HEK293 (cell line): Measurements from ENCODE around the gene ELL3.

Source experiments
- HOXC10 ChIP-seq: sonication (generic); formaldehyde crosslinking; IDR thresholded peaks from 2 replicates; pipeline ENCODE4 v1.8.1; 2023; ENCODE audit warnings: mild to moderate bottlenecking, missing genetic modification reagents
- KLF16 ChIP-seq: fragments of 450-650 bp; formaldehyde crosslinking; IDR thresholded peaks from 2 replicates; pipeline ENCODE4 v1.5.1; 2017; ENCODE audit warnings: missing biosample characterization, missing genetic modification characterization
- RBAK ChIP-seq: fragments of 450-650 bp; formaldehyde crosslinking; IDR thresholded peaks from 2 replicates; pipeline ENCODE4 v1.5.1; 2016; ENCODE audit warnings: missing biosample characterization, missing genetic modification characterization
- ZFP3 ChIP-seq: fragments of 450-650 bp; formaldehyde crosslinking; IDR thresholded peaks from 2 replicates; pipeline ENCODE4 v1.5.1; 2016; ENCODE audit warnings: low read depth, missing biosample characterization, missing genetic modification characterization
- ZNF10 ChIP-seq: fragments of 450-650 bp; formaldehyde crosslinking; IDR thresholded peaks from 2 replicates; pipeline ENCODE4 v1.5.1; 2017; ENCODE audit warnings: missing biosample characterization, missing genetic modification characterization
- ZNF175 ChIP-seq: fragments of 450-650 bp; formaldehyde crosslinking; IDR thresholded peaks from 2 replicates; pipeline ENCODE4 v1.5.1; 2016; ENCODE audit warnings: missing biosample characterization, missing genetic modification characterization
- ZNF350 ChIP-seq: fragments of 450-650 bp; formaldehyde crosslinking; IDR thresholded peaks from 2 replicates; pipeline ENCODE4 v1.5.0; 2017; ENCODE audit warnings: missing biosample characterization, mild to moderate bottlenecking, missing genetic modification characterization
- ZNF558 ChIP-seq: fragments of 450-650 bp; formaldehyde crosslinking; IDR thresholded peaks from 2 replicates; pipeline ENCODE4 v1.5.1; 2016; ENCODE audit warnings: missing biosample characterization, missing genetic modification characterization
- ZNF785 ChIP-seq: fragments of 450-650 bp; formaldehyde crosslinking; IDR thresholded peaks from 2 replicates; pipeline ENCODE4 v1.5.1; 2016; ENCODE audit warnings: missing biosample characterization, missing genetic modification characterization
- ZNF792 ChIP-seq: fragments of 450-650 bp; formaldehyde crosslinking; IDR thresholded peaks from 2 replicates; pipeline ENCODE4 v1.5.1; 2016; ENCODE audit warnings: missing biosample characterization, missing genetic modification characterization
- TF ChIP-seq, protein P1 (sequence below): fragments of 450-650 bp; formaldehyde crosslinking; IDR thresholded peaks from 2 replicates; pipeline ENCODE4 v1.5.1; 2016; ENCODE audit warnings: missing biosample characterization, missing genetic modification characterization
- TF ChIP-seq, protein P2 (sequence below): fragments of 450-650 bp; IDR thresholded peaks from 2 replicates; pipeline ENCODE4 v1.5.1; 2018; ENCODE audit warnings: missing biosample characterization, missing genetic modification characterization
- TF ChIP-seq, protein P3 (sequence below): fragments of 450-650 bp; formaldehyde crosslinking; IDR thresholded peaks from 2 replicates; pipeline ENCODE4 v1.5.1; 2016; ENCODE audit warnings: missing biosample characterization, missing genetic modification characterization

DNA sequence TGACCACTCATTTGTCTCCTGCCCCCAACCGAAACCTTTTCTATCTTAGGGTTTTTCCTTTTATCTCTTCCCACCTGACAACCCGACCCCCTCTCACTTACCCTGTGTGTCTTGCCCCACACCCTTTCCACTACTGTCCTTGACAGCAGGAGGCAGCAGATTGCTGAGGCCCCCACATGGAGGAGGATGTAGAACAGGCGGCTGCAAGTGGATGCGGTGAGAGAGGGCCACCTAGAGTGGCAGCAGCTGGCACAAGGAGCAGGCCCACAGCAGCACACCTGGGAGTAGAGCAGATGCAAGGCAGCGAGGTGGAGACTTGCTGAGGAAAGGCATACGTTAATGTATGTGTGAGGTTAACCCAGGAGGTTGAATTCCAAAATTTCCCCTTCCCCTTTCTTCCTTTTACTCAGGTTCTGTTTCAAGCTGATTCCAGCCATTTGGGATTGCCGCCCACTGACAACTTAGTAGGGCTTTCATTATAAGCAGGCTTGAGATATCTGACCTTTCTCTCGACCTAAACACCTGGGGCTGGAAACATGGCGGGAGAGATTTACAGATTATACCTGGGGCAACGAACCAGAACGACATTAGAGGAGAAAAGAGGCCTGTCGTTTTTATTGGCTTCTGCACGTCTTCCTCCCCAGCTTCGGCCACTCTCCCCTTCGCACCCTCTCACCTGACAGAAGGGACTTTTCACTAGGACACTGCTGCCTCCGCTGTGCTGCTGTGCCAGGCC, 22.6 kb upstream of the ELL3 start:
- TF ChIP-seq ZNF10 (tag by site-specific recombination), result no peak
- no peak for TF ChIP-seq ZNF558 (tag by site-specific recombination)
- no peak for TF ChIP-seq HOXC10 (CRISPR knock-in tag)
- TF ChIP-seq, protein P1, sequence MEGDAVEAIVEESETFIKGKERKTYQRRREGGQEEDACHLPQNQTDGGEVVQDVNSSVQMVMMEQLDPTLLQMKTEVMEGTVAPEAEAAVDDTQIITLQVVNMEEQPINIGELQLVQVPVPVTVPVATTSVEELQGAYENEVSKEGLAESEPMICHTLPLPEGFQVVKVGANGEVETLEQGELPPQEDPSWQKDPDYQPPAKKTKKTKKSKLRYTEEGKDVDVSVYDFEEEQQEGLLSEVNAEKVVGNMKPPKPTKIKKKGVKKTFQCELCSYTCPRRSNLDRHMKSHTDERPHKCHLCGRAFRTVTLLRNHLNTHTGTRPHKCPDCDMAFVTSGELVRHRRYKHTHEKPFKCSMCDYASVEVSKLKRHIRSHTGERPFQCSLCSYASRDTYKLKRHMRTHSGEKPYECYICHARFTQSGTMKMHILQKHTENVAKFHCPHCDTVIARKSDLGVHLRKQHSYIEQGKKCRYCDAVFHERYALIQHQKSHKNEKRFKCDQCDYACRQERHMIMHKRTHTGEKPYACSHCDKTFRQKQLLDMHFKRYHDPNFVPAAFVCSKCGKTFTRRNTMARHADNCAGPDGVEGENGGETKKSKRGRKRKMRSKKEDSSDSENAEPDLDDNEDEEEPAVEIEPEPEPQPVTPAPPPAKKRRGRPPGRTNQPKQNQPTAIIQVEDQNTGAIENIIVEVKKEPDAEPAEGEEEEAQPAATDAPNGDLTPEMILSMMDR (tag by site-specific recombination), result no peak; the same call in 1 of the 2 replicates
- TF ChIP-seq, protein P2, sequence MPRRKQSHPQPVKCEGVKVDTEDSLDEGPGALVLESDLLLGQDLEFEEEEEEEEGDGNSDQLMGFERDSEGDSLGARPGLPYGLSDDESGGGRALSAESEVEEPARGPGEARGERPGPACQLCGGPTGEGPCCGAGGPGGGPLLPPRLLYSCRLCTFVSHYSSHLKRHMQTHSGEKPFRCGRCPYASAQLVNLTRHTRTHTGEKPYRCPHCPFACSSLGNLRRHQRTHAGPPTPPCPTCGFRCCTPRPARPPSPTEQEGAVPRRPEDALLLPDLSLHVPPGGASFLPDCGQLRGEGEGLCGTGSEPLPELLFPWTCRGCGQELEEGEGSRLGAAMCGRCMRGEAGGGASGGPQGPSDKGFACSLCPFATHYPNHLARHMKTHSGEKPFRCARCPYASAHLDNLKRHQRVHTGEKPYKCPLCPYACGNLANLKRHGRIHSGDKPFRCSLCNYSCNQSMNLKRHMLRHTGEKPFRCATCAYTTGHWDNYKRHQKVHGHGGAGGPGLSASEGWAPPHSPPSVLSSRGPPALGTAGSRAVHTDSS (tag by site-specific recombination), result no peak
- no peak for TF ChIP-seq ZFP3 (tag by site-specific recombination)
- no peak for TF ChIP-seq RBAK (tag by site-specific recombination)
- no peak for TF ChIP-seq ZNF792
- no peak for TF ChIP-seq ZNF785
- TF ChIP-seq ZNF350 (tag by site-specific recombination), result no peak
- no peak for TF ChIP-seq ZNF175 (tag by site-specific recombination)
- TF ChIP-seq KLF16 (tag by site-specific recombination), result no peak
- TF ChIP-seq, protein P3, sequence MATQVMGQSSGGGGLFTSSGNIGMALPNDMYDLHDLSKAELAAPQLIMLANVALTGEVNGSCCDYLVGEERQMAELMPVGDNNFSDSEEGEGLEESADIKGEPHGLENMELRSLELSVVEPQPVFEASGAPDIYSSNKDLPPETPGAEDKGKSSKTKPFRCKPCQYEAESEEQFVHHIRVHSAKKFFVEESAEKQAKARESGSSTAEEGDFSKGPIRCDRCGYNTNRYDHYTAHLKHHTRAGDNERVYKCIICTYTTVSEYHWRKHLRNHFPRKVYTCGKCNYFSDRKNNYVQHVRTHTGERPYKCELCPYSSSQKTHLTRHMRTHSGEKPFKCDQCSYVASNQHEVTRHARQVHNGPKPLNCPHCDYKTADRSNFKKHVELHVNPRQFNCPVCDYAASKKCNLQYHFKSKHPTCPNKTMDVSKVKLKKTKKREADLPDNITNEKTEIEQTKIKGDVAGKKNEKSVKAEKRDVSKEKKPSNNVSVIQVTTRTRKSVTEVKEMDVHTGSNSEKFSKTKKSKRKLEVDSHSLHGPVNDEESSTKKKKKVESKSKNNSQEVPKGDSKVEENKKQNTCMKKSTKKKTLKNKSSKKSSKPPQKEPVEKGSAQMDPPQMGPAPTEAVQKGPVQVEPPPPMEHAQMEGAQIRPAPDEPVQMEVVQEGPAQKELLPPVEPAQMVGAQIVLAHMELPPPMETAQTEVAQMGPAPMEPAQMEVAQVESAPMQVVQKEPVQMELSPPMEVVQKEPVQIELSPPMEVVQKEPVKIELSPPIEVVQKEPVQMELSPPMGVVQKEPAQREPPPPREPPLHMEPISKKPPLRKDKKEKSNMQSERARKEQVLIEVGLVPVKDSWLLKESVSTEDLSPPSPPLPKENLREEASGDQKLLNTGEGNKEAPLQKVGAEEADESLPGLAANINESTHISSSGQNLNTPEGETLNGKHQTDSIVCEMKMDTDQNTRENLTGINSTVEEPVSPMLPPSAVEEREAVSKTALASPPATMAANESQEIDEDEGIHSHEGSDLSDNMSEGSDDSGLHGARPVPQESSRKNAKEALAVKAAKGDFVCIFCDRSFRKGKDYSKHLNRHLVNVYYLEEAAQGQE, result no peak
